Measurements from ENCODE around the gene PARN.

The PARN gene

GRCh38 chr16:14668556-14669223, 38.6 kb upstream of the PARN start (continued):
- TF ChIP-seq, protein P1, sequence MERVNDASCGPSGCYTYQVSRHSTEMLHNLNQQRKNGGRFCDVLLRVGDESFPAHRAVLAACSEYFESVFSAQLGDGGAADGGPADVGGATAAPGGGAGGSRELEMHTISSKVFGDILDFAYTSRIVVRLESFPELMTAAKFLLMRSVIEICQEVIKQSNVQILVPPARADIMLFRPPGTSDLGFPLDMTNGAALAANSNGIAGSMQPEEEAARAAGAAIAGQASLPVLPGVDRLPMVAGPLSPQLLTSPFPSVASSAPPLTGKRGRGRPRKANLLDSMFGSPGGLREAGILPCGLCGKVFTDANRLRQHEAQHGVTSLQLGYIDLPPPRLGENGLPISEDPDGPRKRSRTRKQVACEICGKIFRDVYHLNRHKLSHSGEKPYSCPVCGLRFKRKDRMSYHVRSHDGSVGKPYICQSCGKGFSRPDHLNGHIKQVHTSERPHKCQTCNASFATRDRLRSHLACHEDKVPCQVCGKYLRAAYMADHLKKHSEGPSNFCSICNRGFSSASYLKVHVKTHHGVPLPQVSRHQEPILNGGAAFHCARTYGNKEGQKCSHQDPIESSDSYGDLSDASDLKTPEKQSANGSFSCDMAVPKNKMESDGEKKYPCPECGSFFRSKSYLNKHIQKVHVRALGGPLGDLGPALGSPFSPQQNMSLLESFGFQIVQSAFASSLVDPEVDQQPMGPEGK (CRISPR knock-in tag; IDR thresholded peaks at IDR 0.05; ENCODE audit: borderline replicate concordance) = no peak

- ATAC-seq = no peak
- TF ChIP-seq, protein P1 (CRISPR knock-in tag; IDR thresholded peaks at IDR 0.05; ENCODE audit: borderline replicate concordance) = no peak
- TF ChIP-seq ESRRG (CRISPR knock-in tag; IDR thresholded peaks at IDR 0.05) (no peak), OSR1 (CRISPR knock-in tag; IDR thresholded peaks at IDR 0.05) (no peak), TCF4 (CRISPR knock-in tag; IDR thresholded peaks at IDR 0.05; ENCODE audit: borderline replicate concordance) (no peak), ZFP30 (CRISPR knock-in tag; IDR thresholded peaks at IDR 0.05) (no peak), ZNF565 (CRISPR knock-in tag; conservative IDR thresholded peaks at IDR 0.05; ENCODE audit: low read depth) (no peak), ZNF70 (CRISPR knock-in tag; IDR thresholded peaks at IDR 0.05) (no peak), BACH2 (CRISPR knock-in tag; IDR thresholded peaks at IDR 0.05; ENCODE audit: borderline replicate concordance) (no peak), ZFP3 (CRISPR knock-in tag; IDR thresholded peaks at IDR 0.05) (no peak), SNAI2 (CRISPR knock-in tag; IDR thresholded peaks at IDR 0.05) (no peak), ZNF8 (CRISPR knock-in tag; IDR thresholded peaks at IDR 0.05) (no peak), POU6F1 (CRISPR knock-in tag; IDR thresholded peaks at IDR 0.05; ENCODE audit: borderline replicate concordance, low read depth) (no peak), GLIS3 (CRISPR knock-in tag; IDR thresholded peaks at IDR 0.05) (no peak), ZC3H10 (CRISPR knock-in tag; IDR thresholded peaks at IDR 0.05) (no peak), TOX (CRISPR knock-in tag; IDR thresholded peaks at IDR 0.05; ENCODE audit: borderline replicate concordance) (no peak), ISL1 (CRISPR knock-in tag; IDR thresholded peaks at IDR 0.05) (no peak), PPARA (CRISPR knock-in tag; IDR thresholded peaks at IDR 0.05; ENCODE audit: borderline replicate concordance) (no peak), CSDC2 (CRISPR knock-in tag; IDR thresholded peaks at IDR 0.05) (no peak)
- TF ChIP-seq, protein P2, sequence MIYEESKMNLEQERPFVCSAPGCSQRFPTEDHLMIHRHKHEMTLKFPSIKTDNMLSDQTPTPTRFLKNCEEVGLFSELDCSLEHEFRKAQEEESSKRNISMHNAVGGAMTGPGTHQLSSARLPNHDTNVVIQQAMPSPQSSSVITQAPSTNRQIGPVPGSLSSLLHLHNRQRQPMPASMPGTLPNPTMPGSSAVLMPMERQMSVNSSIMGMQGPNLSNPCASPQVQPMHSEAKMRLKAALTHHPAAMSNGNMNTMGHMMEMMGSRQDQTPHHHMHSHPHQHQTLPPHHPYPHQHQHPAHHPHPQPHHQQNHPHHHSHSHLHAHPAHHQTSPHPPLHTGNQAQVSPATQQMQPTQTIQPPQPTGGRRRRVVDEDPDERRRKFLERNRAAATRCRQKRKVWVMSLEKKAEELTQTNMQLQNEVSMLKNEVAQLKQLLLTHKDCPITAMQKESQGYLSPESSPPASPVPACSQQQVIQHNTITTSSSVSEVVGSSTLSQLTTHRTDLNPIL (CRISPR knock-in tag; IDR thresholded peaks at IDR 0.05; ENCODE audit: low read depth) = no peak
- TF ChIP-seq, protein P3, sequence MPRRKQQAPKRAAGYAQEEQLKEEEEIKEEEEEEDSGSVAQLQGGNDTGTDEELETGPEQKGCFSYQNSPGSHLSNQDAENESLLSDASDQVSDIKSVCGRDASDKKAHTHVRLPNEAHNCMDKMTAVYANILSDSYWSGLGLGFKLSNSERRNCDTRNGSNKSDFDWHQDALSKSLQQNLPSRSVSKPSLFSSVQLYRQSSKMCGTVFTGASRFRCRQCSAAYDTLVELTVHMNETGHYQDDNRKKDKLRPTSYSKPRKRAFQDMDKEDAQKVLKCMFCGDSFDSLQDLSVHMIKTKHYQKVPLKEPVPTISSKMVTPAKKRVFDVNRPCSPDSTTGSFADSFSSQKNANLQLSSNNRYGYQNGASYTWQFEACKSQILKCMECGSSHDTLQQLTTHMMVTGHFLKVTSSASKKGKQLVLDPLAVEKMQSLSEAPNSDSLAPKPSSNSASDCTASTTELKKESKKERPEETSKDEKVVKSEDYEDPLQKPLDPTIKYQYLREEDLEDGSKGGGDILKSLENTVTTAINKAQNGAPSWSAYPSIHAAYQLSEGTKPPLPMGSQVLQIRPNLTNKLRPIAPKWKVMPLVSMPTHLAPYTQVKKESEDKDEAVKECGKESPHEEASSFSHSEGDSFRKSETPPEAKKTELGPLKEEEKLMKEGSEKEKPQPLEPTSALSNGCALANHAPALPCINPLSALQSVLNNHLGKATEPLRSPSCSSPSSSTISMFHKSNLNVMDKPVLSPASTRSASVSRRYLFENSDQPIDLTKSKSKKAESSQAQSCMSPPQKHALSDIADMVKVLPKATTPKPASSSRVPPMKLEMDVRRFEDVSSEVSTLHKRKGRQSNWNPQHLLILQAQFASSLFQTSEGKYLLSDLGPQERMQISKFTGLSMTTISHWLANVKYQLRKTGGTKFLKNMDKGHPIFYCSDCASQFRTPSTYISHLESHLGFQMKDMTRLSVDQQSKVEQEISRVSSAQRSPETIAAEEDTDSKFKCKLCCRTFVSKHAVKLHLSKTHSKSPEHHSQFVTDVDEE (CRISPR knock-in tag; IDR thresholded peaks at IDR 0.05) = no peak
These were observed 37.5 kb upstream of the PARN start for GRCh38 chr16:14667347-14668266.

All from SK-N-SH treated with all-trans-retinoic acid at 6 μM for 48 hours (cell line).